PFSK-1 (cell line): ENCODE data around the gene THY1.

Experiments
- FOXP2 ChIP-seq: optimal IDR thresholded peaks from 2 replicates; pipeline ENCODE3; 2011; ENCODE audit warnings: borderline replicate concordance, control low read depth, inconsistent platforms; ENCODE audit not compliant: insufficient read depth; ENCODE audit errors: extremely low read length, extremely low read depth
- POLR2AphosphoS5 ChIP-seq: IDR thresholded peaks from 2 replicates; pipeline ENCODE4 v1.6.1; 2012; ENCODE audit warnings: low read depth, mild to moderate bottlenecking, control low read depth, low read length, moderate library complexity
- SIN3A ChIP-seq: IDR thresholded peaks from 2 replicates; pipeline ENCODE4 v1.6.1; 2012; ENCODE audit warnings: mild to moderate bottlenecking, low read length, moderate library complexity, borderline replicate concordance; ENCODE audit not compliant: insufficient read depth
- TAF1 ChIP-seq: IDR thresholded peaks from 2 replicates; pipeline ENCODE4 v1.6.1; 2012; ENCODE audit warnings: low read length, control low read depth, borderline replicate concordance; ENCODE audit not compliant: insufficient read depth
- TF ChIP-seq, protein P1 (sequence below), 2 experiments: IDR thresholded peaks; 2 replicates each; pipeline versions ENCODE4 v1.6.1 to v1.8.0; 2011 to 2012; ENCODE audit warnings: low read depth in 2 of 2, low read length in 2 of 2, control low read depth in 1 of 2, inconsistent platforms in 1 of 2, mild to moderate bottlenecking in 1 of 2, moderate library complexity in 1 of 2; ENCODE audit not compliant: insufficient read depth in 1 of 2

THY1 gene

GRCh38 chr11:119417726-119418540, 5.0 kb downstream of the THY1 start:
- no peak for TF ChIP-seq TAF1
- TF ChIP-seq, protein P1, sequence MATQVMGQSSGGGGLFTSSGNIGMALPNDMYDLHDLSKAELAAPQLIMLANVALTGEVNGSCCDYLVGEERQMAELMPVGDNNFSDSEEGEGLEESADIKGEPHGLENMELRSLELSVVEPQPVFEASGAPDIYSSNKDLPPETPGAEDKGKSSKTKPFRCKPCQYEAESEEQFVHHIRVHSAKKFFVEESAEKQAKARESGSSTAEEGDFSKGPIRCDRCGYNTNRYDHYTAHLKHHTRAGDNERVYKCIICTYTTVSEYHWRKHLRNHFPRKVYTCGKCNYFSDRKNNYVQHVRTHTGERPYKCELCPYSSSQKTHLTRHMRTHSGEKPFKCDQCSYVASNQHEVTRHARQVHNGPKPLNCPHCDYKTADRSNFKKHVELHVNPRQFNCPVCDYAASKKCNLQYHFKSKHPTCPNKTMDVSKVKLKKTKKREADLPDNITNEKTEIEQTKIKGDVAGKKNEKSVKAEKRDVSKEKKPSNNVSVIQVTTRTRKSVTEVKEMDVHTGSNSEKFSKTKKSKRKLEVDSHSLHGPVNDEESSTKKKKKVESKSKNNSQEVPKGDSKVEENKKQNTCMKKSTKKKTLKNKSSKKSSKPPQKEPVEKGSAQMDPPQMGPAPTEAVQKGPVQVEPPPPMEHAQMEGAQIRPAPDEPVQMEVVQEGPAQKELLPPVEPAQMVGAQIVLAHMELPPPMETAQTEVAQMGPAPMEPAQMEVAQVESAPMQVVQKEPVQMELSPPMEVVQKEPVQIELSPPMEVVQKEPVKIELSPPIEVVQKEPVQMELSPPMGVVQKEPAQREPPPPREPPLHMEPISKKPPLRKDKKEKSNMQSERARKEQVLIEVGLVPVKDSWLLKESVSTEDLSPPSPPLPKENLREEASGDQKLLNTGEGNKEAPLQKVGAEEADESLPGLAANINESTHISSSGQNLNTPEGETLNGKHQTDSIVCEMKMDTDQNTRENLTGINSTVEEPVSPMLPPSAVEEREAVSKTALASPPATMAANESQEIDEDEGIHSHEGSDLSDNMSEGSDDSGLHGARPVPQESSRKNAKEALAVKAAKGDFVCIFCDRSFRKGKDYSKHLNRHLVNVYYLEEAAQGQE (IDR thresholded peaks at IDR 0.05; ENCODE audit: insufficient read depth in 1 of 2, low read depth in 2 of 2, low read length in 2 of 2), result no peak
- TF ChIP-seq POLR2AphosphoS5, result no peak
- no peak for TF ChIP-seq FOXP2
- TF ChIP-seq SIN3A, result no peak

DNA sequence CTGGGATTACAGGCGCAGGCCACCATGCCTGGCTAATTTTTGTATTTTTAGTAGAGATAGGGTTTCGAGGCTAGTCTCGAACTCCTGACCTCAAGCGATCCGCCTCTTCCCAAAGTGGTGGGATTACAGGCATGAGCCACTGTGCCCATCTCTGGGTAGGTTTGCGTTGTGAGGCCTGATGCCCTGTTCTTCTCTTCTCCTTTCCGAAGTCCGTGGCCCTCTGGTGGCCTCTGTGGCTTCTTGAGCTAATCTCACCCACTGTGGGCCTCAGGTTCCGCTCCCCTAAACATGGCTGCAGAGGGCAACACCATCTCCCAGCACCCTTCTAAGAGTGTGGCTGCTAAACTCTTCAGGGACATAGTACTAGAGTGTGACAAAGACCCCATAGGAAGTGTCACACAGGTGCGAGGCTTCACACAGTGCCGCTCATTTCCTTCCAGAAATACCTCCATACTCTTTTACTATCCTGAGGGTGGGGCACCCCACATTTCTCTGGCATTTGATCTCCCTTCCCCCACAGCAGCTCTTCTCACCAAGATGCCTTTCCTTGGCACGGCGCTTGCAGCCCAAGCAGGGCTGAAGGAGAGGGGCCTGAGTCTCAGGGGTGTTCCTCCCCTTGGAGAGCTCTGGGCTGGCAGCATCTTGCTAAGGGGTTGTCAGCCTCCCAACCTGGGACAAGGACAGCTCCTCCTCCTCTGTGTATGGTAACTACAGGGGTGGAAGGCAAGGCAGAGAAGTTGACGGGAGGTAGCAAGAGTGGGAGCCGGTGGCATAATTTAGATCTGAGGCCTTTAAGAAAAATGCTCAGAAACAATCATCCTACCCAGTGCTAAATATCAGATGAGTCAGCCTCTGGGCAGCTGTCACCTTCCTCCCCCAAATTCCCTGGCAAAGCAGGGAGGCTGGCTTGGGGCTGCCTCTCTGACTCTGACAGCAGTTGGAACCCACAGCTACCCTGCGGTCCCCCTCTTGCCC, 6.1 kb downstream of the THY1 start:
- no peak for TF ChIP-seq TAF1
- TF ChIP-seq FOXP2, result no peak
- TF ChIP-seq POLR2AphosphoS5, result no peak
- TF ChIP-seq SIN3A, result no peak
- TF ChIP-seq, protein P1 (IDR thresholded peaks at IDR 0.05; ENCODE audit: insufficient read depth in 1 of 2, low read depth in 2 of 2, low read length in 2 of 2), result no peak

DNA sequence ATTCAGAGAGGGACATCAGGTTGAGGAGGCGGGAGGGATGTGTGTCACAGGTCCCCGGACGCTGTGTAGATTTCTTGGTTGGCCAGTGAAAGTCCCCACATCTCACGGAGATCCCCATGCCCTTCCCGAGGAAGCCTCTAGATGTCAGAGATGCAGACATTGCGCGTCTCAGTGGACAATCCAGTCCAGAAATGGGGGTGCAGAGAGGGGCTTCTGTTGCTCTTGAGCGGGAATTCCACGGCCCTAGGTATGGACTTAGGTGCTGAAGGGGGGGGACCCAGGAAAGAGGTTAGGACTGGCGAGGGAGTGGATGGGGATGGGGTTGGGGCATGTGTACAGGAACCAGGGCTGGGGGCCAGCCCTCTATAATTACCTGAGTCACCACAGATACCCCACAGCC, 7.0 kb downstream of the THY1 start:
- TF ChIP-seq POLR2AphosphoS5 (no peak), FOXP2 (no peak), SIN3A (no peak), TAF1 (no peak)
- TF ChIP-seq, protein P1 (IDR thresholded peaks at IDR 0.05; ENCODE audit: insufficient read depth in 1 of 2, low read depth in 2 of 2, low read length in 2 of 2), result no peak

DNA sequence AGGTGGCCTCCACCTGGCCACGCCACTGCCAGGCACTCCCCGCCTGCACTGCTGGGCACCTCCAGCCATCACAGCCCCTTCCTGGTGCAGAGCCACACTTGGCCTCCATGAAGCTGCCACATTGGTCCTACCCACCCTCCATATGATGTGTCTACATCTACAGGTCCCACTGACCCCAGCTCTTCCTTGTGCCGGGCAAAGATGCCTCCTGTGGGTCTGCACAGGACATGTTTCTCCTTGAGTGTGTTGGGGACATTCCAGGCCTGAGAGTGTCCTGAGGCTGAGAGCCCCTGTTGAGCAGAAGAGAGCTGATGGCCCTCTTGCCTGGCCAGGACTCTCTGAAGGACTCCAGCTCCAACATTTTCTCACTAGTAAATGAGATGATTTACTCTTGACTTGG, 7.5 kb downstream of the THY1 start:
- TF ChIP-seq, protein P1 (IDR thresholded peaks at IDR 0.05; ENCODE audit: insufficient read depth in 1 of 2, low read depth in 2 of 2, low read length in 2 of 2), result no peak
- TF ChIP-seq POLR2AphosphoS5 (no peak), FOXP2 (no peak)
